Esophagus muscularis mucosa (tissue), 3 donors: Measurements from ENCODE around the gene KLHL6.

Experiments
- POLR2A ChIP-seq: fragments of 450-650 bp; IDR thresholded peaks from one replicate; pipeline ENCODE4 v1.6.1; 2017; ENCODE audit warnings: antibody characterized with exemption, moderate library complexity, mild to moderate bottlenecking, low read depth
- TF ChIP-seq, protein P1 (sequence below), 3 experiments: fragments of 200-600 bp in 2 of 3; fragments of 450-650 bp in 1 of 3; sonication (generic) in 2 of 3; IDR thresholded peaks; one replicate each; pipeline ENCODE4 v1.5.1; 2017 to 2019; ENCODE audit warnings: antibody characterized with exemption in 3 of 3, mild to moderate bottlenecking in 2 of 3, moderate library complexity in 1 of 3

DNA sequence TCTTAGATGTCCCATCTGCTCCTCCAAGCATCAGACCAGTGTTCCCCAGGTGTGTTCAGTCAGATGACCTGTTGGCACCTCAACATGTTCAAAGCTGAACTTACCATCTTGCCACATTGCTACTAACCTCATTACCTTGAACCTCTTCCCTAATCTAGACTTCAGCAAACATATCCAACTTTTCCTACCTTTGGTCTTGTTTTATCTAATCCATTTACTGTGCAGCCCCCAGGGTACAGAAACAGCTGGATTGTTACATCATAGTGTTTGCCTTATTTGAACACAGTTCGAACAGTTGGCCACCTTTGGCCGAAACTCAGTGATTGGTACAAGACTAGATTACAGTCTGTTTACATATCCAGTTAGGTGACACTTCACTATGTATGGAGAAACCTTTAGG, 91.0 kb downstream of the KLHL6 start:
- no peak for TF ChIP-seq POLR2A
- TF ChIP-seq, protein P1, sequence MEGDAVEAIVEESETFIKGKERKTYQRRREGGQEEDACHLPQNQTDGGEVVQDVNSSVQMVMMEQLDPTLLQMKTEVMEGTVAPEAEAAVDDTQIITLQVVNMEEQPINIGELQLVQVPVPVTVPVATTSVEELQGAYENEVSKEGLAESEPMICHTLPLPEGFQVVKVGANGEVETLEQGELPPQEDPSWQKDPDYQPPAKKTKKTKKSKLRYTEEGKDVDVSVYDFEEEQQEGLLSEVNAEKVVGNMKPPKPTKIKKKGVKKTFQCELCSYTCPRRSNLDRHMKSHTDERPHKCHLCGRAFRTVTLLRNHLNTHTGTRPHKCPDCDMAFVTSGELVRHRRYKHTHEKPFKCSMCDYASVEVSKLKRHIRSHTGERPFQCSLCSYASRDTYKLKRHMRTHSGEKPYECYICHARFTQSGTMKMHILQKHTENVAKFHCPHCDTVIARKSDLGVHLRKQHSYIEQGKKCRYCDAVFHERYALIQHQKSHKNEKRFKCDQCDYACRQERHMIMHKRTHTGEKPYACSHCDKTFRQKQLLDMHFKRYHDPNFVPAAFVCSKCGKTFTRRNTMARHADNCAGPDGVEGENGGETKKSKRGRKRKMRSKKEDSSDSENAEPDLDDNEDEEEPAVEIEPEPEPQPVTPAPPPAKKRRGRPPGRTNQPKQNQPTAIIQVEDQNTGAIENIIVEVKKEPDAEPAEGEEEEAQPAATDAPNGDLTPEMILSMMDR (IDR thresholded peaks at IDR 0.05): no peak
